HepG2 (cell line): ENCODE data around the gene MPO. TPM values are rescaled to one million over a fixed set of nuclear protein-coding genes. Genes with fewer than 3 reads are reported as not detected.

ENCODE experiments used
- CCAR2 ChIP-seq: fragments of 200-400 bp; formaldehyde crosslinking; optimal IDR thresholded peaks from 2 replicates; pipeline ENCODE3; 2018; ENCODE audit warnings: low read depth, mild to moderate bottlenecking, low read length, moderate library complexity
- FOXO1 ChIP-seq: sonication (generic); formaldehyde crosslinking; IDR thresholded peaks from 2 replicates; pipeline ENCODE4 v1.4.0; 2020; ENCODE audit warnings: missing genetic modification reagents
- MIER3 ChIP-seq: IDR thresholded peaks from 2 replicates; pipeline ENCODE4 v1.6.1; 2016; ENCODE audit warnings: missing compliant biosample characterization, borderline replicate concordance
- ZFY ChIP-seq: sonication (generic); formaldehyde crosslinking; IDR thresholded peaks from 2 replicates; pipeline ENCODE4 v1.4.0; 2020; ENCODE audit warnings: missing genetic modification reagents
- polyA plus RNA-seq, 8 experiments: library from polyadenylated mRNA; depleted of rRNA in 3 of 8; stranded (reverse) in 7 of 8; unstranded in 1 of 8; fragments of >200 nt; fragmentation: Illumina TruSeq in 4 of 8; extraction: Trizol in 4 of 8; gene quantifications; 2 replicates each; pipeline versions ENCODE4 v1.2.1 to v1.2.3, GENCODE V29; 2011 to 2016; ENCODE audit warnings: low read depth in 4 of 8, missing spikeins in 1 of 8, mixed read lengths in 1 of 8; ENCODE audit not compliant: insufficient read depth in 1 of 8
- total RNA-seq, 5 experiments: library from RNA; depleted of rRNA; stranded (reverse); fragments of >200 nt; fragmentation: Illumina TruSeq; extraction: Trizol; gene quantifications; 2 replicates each; pipeline ENCODE4 v1.2.3, GENCODE V29; 2016; ENCODE audit warnings: low read depth in 1 of 5
- TF ChIP-seq, protein P1 (sequence below): sonication (generic); formaldehyde crosslinking; IDR thresholded peaks from 2 replicates; pipeline ENCODE4 v1.5.0; 2020; ENCODE audit warnings: mild to moderate bottlenecking, missing genetic modification reagents, borderline replicate concordance

The MPO gene
- total and polyA plus RNA-seq, 2 of the 13 experiments (the other 11 are each of a cell fraction or from before 2014, with no cell fraction given) = not detected

DNA sequence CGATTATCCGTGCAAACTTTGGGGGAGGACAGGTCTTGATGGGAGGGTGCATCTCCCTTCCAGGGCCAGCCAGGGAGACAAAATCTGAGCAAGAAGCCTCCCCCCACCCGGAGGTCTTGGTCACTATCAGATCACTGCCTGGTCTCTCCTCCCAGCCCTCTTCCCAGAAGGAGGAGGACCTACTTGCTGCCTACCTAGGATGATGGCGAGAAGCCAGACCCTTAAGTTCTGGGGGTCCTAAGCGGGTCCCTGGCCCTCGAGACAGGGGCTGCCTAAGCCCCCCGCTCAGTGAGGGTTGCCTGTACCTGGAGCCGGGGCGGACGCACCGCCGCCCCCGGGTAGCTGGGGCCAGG, 43.3 kb upstream of the MPO start (continued):
- TF ChIP-seq, protein P1, sequence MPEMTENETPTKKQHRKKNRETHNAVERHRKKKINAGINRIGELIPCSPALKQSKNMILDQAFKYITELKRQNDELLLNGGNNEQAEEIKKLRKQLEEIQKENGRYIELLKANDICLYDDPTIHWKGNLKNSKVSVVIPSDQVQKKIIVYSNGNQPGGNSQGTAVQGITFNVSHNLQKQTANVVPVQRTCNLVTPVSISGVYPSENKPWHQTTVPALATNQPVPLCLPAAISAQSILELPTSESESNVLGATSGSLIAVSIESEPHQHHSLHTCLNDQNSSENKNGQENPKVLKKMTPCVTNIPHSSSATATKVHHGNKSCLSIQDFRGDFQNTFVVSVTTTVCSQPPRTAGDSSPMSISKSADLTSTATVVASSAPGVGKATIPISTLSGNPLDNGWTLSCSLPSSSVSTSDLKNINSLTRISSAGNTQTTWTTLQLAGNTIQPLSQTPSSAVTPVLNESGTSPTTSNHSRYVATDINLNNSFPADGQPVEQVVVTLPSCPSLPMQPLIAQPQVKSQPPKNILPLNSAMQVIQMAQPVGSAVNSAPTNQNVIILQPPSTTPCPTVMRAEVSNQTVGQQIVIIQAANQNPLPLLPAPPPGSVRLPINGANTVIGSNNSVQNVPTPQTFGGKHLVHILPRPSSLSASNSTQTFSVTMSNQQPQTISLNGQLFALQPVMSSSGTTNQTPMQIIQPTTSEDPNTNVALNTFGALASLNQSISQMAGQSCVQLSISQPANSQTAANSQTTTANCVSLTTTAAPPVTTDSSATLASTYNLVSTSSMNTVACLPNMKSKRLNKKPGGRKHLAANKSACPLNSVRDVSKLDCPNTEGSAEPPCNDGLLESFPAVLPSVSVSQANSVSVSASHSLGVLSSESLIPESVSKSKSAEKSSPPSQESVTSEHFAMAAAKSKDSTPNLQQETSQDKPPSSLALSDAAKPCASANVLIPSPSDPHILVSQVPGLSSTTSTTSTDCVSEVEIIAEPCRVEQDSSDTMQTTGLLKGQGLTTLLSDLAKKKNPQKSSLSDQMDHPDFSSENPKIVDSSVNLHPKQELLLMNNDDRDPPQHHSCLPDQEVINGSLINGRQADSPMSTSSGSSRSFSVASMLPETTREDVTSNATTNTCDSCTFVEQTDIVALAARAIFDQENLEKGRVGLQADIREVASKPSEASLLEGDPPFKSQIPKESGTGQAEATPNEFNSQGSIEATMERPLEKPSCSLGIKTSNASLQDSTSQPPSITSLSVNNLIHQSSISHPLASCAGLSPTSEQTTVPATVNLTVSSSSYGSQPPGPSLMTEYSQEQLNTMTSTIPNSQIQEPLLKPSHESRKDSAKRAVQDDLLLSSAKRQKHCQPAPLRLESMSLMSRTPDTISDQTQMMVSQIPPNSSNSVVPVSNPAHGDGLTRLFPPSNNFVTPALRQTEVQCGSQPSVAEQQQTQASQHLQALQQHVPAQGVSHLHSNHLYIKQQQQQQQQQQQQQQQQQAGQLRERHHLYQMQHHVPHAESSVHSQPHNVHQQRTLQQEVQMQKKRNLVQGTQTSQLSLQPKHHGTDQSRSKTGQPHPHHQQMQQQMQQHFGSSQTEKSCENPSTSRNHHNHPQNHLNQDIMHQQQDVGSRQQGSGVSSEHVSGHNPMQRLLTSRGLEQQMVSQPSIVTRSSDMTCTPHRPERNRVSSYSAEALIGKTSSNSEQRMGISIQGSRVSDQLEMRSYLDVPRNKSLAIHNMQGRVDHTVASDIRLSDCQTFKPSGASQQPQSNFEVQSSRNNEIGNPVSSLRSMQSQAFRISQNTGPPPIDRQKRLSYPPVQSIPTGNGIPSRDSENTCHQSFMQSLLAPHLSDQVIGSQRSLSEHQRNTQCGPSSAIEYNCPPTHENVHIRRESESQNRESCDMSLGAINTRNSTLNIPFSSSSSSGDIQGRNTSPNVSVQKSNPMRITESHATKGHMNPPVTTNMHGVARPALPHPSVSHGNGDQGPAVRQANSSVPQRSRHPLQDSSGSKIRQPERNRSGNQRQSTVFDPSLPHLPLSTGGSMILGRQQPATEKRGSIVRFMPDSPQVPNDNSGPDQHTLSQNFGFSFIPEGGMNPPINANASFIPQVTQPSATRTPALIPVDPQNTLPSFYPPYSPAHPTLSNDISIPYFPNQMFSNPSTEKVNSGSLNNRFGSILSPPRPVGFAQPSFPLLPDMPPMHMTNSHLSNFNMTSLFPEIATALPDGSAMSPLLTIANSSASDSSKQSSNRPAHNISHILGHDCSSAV (CRISPR knock-in tag) = no peak
- TF ChIP-seq FOXO1 (no peak), CCAR2 (no peak), ZFY (CRISPR knock-in tag) (no peak), MIER3 (CRISPR knock-in tag) (no peak)
